ENCODE data around the gene USP21.

DNA sequence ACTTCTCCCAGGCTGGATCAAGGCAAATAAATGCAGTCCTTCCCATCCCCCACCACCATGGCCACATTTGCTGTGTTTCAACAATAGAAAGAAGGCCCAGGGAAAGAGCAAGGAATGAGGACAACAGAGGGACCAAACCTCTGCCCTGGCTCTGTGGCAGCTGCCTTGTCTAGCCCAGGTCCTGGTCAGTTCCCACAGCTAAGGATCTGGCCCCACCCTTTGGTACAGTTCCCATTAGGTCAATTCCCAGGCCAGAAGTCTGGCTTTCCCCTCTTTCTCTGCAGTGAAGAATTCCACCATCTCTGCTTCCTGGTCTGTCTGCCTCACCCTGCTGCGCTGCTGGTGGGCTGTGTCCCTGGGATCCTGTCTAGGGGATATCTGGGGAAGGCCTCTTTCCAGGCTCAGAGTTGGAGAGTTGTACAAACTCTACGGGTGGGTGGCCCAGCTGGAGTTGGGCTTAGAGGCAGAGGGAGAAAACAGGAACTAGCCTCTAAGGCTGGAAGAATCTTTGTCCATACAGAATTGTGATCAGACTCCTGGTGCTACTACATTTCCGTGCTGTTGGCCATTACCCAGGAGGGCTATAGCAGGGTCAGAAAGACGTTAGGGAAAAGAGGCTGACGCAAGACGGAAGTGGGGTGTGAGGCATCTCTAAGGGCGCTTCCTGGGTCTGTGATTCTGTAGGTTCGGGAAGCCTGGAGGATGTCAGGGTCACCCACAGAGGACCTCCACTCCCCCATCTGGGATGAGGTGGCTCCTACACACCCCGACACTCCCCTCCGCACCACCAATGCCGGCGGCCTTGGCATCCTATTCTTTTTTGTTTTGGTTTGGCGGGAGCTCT lies 41.9 kb downstream of the USP21 start:
- TF ChIP-seq, protein P1, sequence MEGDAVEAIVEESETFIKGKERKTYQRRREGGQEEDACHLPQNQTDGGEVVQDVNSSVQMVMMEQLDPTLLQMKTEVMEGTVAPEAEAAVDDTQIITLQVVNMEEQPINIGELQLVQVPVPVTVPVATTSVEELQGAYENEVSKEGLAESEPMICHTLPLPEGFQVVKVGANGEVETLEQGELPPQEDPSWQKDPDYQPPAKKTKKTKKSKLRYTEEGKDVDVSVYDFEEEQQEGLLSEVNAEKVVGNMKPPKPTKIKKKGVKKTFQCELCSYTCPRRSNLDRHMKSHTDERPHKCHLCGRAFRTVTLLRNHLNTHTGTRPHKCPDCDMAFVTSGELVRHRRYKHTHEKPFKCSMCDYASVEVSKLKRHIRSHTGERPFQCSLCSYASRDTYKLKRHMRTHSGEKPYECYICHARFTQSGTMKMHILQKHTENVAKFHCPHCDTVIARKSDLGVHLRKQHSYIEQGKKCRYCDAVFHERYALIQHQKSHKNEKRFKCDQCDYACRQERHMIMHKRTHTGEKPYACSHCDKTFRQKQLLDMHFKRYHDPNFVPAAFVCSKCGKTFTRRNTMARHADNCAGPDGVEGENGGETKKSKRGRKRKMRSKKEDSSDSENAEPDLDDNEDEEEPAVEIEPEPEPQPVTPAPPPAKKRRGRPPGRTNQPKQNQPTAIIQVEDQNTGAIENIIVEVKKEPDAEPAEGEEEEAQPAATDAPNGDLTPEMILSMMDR (IDR thresholded peaks at IDR 0.05): no peak
- no peak for TF ChIP-seq EP300 (IDR thresholded peaks at IDR 0.05; ENCODE audit: low read depth)

Data from transverse colon (tissue), 3 donors.